ENCODE data around the gene CALHM5. TPM values are rescaled to one million over a fixed set of nuclear protein-coding genes. Genes with fewer than 3 reads are reported as not detected.

The CALHM5 gene
- total and polyA plus RNA-seq, 9 donors, result 0.20 to 3.2 (median 0.70) TPM

GRCh38 chr6:116542426-116542825 is 31.0 kb downstream of the CALHM5 start:
- Histone ChIP-seq H3K9me3 (no peaks in the 10 kb centered on the region), H3K36me3 (no peaks in the 10 kb centered on the region), H3K27ac (no peak overlapping the region), H3K4me3 (no peak overlapping the region), H3K4me1 (ENCODE audit: insufficient read depth) (no peaks in the 10 kb centered on the region), H3K27me3 (no peaks in the 10 kb centered on the region)
- intact Hi-C loops (cut with DNase I), result no loop called here
- TF ChIP-seq EP300 (IDR thresholded peaks at IDR 0.05), result no peak
- TF ChIP-seq POLR2A (IDR thresholded peaks at IDR 0.05), result no peak
- no peak for TF ChIP-seq CTCF (IDR thresholded peaks at IDR 0.05)
- no peak for DNase-seq

- H3K4me3 ChIP-seq, result no peak overlapping the region
- no peak for TF ChIP-seq POLR2A (IDR thresholded peaks at IDR 0.05)
- intact Hi-C loops (cut with DNase I), result no loop called here
- no peaks in the 10 kb centered on the region for H3K4me1 ChIP-seq (ENCODE audit: insufficient read depth)
- no peak overlapping the region for H3K27ac ChIP-seq
- no peak for DNase-seq
- H3K9me3 ChIP-seq, result no peaks in the 10 kb centered on the region
- H3K27me3 ChIP-seq, result no peaks in the 10 kb centered on the region
- H3K36me3 ChIP-seq, result no peaks in the 10 kb centered on the region
Observed at GRCh38 chr6:116543149-116543548, 31.7 kb downstream of the CALHM5 start.

GRCh38 chr6:116545651-116546050 is 34.2 kb downstream of the CALHM5 start, which contains the start of gene TRAPPC3L:
Gene TRAPPC3L, minus strand, starts transcription at chr6:116545684. Its CDS starts 170 bp downstream, at chr6:116545514.
- WGBS, 3 donors, result 34 to 48% (median 37%) methylated on average over 4 of the region's 4 CpGs
- intact Hi-C loops (cut with DNase I), result no loop called here
- no peaks in the 10 kb centered on the region for H3K27me3 ChIP-seq
- no peak within 1 kb of the TSS for H3K4me3 ChIP-seq
- TF ChIP-seq CTCF (IDR thresholded peaks at IDR 0.05) (no peak), EP300 (IDR thresholded peaks at IDR 0.05) (no peak), POLR2A (IDR thresholded peaks at IDR 0.05) (no peak)
- no peak for DNase-seq
- H3K36me3 ChIP-seq, result no peaks in the 10 kb centered on the region
- no peak within 1 kb of the TSS for H3K27ac ChIP-seq
- no peaks in the 10 kb centered on the region for H3K9me3 ChIP-seq
- no peaks in the 10 kb centered on the region for H3K4me1 ChIP-seq (ENCODE audit: insufficient read depth)

GRCh38 chr6:116547358-116547757 is 35.9 kb downstream of the CALHM5 start:
- no peaks in the 10 kb centered on the region for H3K4me1 ChIP-seq (ENCODE audit: insufficient read depth)
- H3K27me3 ChIP-seq, result no peaks in the 10 kb centered on the region
- TF ChIP-seq EP300 (IDR thresholded peaks at IDR 0.05) (no peak), POLR2A (IDR thresholded peaks at IDR 0.05) (no peak), CTCF (IDR thresholded peaks at IDR 0.05) (no peak)
- no peak overlapping the region for H3K27ac ChIP-seq
- WGBS, 3 donors, result 84 to 92% (median 85%) methylated on average over 6 of the region's 6 CpGs
- no peaks in the 10 kb centered on the region for H3K36me3 ChIP-seq
- H3K4me3 ChIP-seq, result no peak overlapping the region
- intact Hi-C loops (cut with DNase I), result no loop called here
- no peak for DNase-seq
- no peaks in the 10 kb centered on the region for H3K9me3 ChIP-seq

GRCh38 chr6:116550796-116551195 is 39.4 kb downstream of the CALHM5 start:
- 41 to 51% (median 44%) methylated on average over 4 of the region's 4 CpGs for WGBS, 3 donors
- DNase-seq, result no peak
- Histone ChIP-seq H3K4me1 (ENCODE audit: insufficient read depth) (no peaks in the 10 kb centered on the region), H3K36me3 (no peaks in the 10 kb centered on the region), H3K4me3 (no peak overlapping the region), H3K9me3 (no peaks in the 10 kb centered on the region), H3K27me3 (no peaks in the 10 kb centered on the region), H3K27ac (no peak overlapping the region)
- intact Hi-C loops (cut with DNase I), result no loop called here
- TF ChIP-seq POLR2A (IDR thresholded peaks at IDR 0.05), result no peak
- no peak for TF ChIP-seq CTCF (IDR thresholded peaks at IDR 0.05)
- no peak for TF ChIP-seq EP300 (IDR thresholded peaks at IDR 0.05)
